Body of pancreas (tissue), 4 donors: ENCODE measurements around the gene LIG3.

Source experiments
- CTCF ChIP-seq, 7 experiments: fragments of 450-650 bp in 4 of 7; fragments of 200-600 bp in 3 of 7; sonication (generic) in 3 of 7; IDR thresholded peaks; one replicate each; pipeline ENCODE4 v1.5.1; 2016 to 2019; ENCODE audit warnings: antibody characterized with exemption in 7 of 7
- POLR2A ChIP-seq, 3 donors: fragments of 450-650 bp; IDR thresholded peaks; one replicate each; pipeline ENCODE4 v1.6.1; 2016; ENCODE audit warnings: antibody characterized with exemption in 3 of 3, mild to moderate bottlenecking in 2 of 3

DNA sequence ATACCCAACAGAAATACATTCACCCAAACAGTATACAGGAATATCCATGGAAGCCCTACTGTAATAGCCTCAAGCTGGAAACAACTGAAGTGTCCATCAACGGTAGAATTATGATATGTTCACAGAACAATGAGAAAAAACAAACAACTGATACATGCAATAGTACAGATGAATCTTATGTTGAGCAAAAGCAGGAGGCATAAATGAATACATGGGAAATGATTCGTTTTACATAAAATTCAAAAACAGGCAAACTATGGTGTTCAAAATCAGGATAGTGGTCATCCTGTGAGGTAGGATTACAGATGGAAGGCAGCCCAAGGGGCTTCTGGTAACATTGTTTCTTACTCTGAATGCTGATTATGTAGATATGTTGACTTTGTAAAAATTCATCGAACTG lies 58.1 kb downstream of the LIG3 start:
- TF ChIP-seq CTCF (IDR thresholded peaks at IDR 0.05) (no peak), POLR2A (IDR thresholded peaks at IDR 0.05) (no peak)
